LoVo (cell line): ENCODE results near the gene UBAC1.

Experiments
- DNase-seq: peaks from one replicate; pipeline ENCODE4 v3.0.0-alpha.2; 2016; ENCODE audit warnings: low spot score

The UBAC1 gene

GRCh38 chr9:135883410-135884089 lies 77.6 kb downstream of the UBAC1 start:
- no peak for DNase-seq
